ENCODE measurements around the gene FAM120B.
"Not testable (repeated sequence)": the region's sequence is repeated elsewhere in the genome, so short reads cannot be mapped to it uniquely, and the experiment has no call there.

Gene FAM120B, protein sequence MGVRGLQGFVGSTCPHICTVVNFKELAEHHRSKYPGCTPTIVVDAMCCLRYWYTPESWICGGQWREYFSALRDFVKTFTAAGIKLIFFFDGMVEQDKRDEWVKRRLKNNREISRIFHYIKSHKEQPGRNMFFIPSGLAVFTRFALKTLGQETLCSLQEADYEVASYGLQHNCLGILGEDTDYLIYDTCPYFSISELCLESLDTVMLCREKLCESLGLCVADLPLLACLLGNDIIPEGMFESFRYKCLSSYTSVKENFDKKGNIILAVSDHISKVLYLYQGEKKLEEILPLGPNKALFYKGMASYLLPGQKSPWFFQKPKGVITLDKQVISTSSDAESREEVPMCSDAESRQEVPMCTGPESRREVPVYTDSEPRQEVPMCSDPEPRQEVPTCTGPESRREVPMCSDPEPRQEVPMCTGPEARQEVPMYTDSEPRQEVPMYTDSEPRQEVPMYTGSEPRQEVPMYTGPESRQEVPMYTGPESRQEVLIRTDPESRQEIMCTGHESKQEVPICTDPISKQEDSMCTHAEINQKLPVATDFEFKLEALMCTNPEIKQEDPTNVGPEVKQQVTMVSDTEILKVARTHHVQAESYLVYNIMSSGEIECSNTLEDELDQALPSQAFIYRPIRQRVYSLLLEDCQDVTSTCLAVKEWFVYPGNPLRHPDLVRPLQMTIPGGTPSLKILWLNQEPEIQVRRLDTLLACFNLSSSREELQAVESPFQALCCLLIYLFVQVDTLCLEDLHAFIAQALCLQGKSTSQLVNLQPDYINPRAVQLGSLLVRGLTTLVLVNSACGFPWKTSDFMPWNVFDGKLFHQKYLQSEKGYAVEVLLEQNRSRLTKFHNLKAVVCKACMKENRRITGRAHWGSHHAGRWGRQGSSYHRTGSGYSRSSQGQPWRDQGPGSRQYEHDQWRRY

DNA sequence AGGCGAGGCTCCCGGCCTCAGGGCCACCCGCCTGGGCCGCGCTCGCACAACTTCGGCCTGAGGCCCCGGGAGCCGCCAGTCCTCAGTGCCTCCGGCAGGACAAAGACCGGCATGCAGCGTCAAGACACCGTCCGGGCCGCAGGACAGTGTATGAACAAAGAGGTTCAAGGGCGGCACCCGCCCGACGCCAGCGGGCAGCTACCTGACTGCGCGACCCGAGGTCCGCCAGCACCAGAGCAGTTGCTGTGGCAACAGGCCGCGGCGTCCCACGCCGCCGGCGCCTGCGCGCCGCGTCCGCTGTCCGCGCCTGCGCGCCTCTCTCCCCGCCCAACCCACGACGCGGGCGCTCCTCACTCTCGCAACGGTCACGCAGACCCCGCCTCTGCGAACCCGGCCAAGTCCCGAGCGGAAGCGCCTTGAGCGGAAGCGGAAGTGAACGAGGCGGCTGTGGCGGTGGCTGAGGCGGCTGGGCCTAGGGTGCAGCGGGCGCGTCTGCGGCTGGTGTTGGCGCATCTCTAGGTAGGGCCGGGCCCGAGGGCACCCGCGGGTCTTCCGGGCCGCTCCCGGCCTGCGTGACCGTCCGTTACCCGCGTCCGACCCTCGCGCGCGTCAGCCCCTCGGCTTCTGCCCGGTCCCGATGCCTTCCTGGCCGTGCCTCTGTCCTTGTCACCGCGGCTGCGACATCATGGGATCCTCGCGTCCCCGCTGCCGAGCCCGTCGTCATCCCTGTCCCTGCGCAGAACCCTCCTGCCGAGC is at the start of gene FAM120B:
TSS of gene FAM120B (plus strand) at position 435 of the 756 bp plus-strand sequence. CDS start 10,633 bp downstream, outside the sequence.
- peak; percentile 95 for DNase-seq

DNA sequence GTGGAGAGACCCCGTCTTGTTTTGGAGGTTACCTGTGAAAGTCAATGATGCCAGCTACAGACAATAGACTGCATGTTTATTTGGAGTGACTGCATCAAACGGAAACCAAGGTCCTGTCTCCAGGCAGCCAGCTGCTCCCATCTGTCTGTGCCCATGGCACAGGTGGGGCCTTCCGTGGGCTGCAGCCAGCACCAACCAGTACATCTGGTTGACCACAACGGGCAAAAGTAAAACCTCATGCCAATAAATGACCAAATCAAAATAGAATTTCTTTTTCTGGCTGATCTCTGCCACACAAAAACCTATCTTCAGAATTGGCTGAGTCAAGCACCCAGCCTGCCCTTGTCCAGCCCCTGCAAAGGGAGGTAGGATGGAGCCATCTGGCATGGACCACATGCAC is 49.2 kb upstream of the FAM120B start:
- no peak for DNase-seq

DNA sequence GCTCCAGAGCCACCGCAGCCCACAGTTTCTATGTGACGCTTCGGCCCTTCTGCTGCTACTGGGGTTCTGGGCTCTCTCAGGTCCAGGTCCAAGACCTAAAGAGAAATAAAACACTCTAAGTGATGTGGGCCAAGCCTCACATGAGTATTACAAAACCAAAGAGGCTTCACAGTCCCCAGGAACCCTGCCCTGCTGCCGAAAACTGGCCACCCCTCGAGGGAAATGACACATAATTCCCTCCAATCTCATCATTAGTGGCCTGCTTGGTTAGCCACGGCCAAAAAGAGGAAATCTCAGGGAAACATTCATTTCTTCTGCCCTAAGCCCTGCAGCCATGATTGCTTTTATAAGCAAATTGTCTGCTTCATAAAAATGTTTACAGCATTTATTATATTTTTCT is 48.2 kb upstream of the FAM120B start:
- no peak for DNase-seq

DNA sequence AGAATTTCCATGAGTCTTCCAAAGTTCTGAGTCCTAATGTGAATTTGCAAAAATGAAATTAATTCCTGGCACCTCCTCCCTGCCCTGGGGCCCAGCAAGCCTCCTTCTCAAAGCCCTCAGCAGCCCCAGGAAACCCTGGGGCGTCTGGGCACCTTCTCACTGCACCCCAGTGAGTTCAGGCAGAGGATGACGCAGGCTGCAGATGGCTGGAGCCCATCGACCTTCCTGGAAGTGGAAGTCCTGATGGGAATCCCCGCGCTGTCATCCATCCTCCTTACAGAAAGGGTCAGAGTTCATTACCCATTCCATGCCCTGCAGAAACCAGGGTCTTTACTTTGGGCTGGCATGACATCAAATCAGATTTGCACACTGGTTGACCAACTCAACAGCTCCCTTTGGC is 47.3 kb upstream of the FAM120B start:
- DNase-seq: no peak

DNA sequence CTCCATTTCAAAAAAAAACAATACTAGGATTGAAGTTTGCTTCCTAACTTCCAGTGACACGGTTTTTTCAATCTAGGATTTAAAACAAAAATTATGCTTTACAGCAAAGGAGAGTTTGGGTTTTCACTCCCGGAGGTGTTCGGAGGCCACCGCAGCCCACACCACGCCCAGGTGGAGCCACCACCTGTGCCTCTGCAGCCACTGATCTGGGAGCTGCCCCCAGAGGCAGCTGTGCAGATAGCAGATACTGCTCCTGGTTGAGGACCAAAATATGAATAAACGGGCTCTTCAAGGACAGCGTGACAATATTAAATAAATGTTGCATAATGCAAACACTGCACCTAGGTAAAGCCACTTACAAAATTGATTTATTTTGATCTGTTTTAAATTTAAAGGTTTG is 45.9 kb upstream of the FAM120B start:
- no peak for DNase-seq

DNA sequence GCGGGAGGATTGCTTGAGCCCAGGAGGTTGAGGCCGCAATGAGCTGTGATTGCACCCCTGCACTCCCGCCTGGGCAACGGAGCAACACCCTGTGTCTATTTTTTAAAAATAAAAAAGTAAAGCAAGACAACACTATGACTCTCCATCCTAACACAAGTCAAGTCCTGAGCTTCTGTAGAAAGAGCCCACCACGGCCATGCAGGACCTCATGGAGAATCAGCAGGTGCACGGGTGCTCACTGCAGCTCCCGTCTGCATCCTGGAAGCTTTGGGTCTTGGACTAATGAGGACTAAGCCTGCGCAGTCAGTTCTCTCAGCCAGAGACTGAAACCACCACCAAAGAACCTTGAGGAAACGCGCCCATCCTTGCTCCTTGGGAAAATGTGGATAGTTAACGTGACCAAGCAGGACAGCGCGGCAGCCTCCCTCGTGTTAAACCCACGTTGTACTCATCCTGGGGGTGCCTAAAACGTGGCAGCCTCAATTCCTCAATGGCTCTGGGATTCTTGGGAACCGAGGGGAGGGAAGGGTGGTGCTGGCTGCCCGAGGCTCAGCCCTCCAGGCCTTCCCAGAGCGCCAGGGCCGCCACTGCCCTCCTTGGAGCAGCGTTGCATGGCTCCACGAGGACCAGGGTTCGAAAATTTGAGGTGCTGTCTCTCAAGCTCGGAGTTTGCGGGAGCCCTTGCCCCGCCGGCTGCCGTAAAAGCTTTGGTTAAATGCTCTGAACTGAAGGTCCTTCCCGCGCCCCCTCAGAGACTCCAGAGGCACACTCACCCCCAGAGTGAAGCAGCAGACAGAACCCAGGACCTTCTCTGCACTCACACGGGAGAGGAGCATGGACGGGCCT is 44.7 kb upstream of the FAM120B start:
- DNase-seq: no peak

DNA sequence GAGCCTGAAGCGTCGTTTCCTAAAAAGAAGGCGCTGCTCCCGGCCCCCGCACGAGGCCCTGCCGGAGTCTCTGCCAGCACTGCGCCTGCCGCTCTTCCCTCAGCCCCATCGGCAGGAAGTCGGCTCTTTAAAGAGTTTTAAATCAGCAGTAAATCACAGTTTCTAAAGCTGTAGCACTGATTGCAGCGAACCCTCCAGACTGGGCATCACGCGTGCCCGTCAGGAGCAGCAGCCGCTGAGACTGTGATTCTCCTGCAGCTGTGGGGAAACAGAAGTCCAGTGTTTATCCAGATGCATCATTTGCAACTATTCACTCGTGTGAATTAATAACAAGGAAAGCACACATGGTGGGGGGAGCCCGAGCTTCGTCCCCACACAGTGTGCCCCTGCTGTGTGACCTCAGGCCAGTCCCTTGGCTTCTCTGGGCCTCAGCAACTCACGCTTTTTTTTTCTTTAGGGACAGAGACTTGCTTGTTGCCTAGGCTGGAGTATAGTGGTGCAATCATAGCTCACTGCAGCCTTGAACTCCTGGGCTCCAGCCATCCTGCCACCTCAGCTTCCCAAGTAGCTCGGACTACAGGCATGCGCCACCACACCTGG is 44.0 kb upstream of the FAM120B start:
- no peak for DNase-seq

DNA sequence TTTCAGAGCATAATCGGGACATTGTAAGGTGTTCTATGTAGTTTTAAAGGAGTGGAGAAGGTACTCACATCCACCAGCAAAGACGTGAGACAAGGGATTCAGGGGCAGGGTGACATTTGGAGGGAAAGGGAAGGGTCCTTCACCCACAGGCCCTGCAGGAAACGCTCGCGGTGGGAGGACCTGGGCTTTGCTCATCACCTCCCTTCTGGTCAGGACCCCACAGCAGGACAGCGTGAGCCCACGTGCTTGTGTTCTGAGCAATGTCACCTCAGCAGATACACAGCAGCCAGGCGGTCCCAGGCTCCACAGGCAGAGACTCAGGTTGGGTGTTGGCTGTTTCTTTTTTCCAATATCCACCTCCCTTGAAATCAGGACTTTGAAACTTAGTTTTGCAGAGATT is 43.1 kb upstream of the FAM120B start:
- no peak for DNase-seq

DNA sequence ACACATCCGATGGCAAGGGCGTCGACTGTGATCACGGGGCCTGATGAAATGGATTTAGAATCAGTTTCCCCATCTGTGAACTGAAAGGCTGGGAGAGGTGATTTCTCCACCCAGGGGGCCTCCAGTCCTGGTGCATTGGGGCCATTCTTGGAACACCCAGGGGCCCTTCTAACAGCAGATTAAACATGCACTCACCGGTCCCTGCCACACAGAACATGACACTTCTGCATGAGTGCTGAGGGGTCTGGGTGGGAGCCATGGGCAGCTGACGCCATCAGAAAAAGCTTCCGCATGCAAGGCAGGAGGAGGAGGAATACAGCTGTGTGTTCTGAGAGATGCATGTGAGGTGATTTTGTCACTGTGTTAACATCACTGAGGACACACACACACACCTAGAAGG is 42.5 kb upstream of the FAM120B start:
- no peak for DNase-seq

DNA sequence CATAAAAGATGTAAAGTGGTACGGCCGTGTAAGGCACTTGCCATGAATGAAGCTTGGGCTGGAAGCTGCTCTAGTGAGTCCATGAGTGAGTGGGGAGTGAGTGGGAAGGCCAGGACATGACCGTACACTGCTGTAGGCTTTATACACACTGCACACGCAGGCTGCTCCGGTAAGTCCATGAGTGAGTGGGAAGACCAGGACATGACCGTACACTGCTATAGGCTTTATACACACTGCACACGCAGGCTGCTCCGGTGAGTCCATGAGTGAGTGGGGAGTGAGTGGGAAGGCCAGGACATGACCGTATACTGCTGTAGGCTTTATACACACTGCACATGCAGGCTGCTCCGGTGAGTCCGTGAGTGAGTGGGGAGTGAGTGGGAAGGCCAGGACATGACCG is 41.9 kb upstream of the FAM120B start:
- DNase-seq: not testable (repeated sequence)

DNA sequence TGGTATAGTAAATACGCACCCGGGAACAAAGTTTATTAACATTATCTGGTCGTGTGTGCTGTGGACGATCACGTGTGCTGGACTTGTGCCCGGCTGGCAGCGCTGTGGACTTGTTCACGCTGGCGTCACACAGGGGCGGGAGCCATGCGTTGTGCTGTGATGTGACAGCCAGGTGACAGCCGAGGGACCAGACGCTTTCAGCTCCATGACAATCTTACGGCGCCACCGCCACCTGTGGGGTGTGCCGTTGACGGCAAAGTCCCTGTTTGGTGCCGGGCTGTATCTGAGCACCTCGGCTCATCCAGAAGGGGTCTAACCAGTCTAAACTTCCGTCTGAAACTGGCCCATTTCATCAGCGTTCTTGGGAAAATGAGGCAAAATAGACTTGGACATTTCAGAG is 40.9 kb upstream of the FAM120B start:
- DNase-seq: no peak

DNA sequence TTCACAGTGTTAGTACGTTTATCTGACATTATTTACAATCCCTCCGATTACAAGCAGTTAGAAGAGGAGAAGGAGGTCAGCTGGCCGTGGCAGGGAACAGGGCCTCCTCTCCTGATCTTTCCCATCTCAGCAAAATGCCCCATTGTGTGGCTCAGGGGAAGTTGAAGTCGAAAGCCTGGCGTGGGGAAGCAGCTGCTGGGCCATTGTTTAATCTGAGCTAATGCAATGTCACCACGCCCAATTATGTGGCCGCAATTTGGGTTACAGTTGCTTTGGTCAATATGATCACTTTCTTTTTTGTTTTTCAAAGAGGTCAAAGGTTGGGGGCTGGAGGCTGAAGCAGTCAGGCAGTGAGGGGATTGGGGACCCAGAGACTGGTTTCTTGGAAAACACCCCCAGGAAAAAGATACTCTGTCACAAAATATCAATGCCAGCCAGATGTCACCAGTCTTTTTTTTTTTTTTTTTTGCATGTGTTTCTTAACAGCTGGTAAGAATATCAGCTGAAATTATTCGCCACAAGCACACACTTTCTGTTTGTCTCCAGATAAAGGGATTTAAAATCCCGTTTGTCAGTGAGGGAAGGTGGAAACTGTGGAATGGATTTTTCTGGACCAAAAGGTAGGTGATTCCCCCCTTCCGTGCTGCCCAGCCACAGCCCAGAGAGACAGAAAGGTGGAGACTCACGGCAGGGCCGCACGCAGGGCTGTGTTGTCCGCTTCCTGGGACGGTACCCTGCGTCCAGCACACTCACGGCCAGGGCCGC is 40.3 kb upstream of the FAM120B start:
- DNase-seq: no peak

DNA sequence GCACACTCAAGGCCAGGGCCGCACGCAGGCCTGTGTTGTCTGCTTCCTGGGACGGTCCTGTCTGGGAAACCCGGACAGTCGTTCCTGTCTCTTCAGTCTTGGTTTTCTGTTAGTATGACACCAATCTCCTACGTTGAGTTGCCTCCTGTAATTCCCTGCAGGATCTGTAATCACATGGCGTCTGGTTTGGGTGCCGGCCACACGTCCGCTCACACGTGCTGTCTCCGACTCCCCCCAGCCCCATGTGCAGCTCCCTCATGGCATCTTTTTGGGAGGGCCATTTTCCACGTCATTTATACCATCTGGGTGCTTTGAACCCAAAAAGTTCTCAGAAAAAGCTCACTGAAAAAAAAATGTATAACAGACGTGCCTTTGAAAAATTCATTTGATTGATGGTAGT is 38.9 kb upstream of the FAM120B start:
- no peak for DNase-seq

DNA sequence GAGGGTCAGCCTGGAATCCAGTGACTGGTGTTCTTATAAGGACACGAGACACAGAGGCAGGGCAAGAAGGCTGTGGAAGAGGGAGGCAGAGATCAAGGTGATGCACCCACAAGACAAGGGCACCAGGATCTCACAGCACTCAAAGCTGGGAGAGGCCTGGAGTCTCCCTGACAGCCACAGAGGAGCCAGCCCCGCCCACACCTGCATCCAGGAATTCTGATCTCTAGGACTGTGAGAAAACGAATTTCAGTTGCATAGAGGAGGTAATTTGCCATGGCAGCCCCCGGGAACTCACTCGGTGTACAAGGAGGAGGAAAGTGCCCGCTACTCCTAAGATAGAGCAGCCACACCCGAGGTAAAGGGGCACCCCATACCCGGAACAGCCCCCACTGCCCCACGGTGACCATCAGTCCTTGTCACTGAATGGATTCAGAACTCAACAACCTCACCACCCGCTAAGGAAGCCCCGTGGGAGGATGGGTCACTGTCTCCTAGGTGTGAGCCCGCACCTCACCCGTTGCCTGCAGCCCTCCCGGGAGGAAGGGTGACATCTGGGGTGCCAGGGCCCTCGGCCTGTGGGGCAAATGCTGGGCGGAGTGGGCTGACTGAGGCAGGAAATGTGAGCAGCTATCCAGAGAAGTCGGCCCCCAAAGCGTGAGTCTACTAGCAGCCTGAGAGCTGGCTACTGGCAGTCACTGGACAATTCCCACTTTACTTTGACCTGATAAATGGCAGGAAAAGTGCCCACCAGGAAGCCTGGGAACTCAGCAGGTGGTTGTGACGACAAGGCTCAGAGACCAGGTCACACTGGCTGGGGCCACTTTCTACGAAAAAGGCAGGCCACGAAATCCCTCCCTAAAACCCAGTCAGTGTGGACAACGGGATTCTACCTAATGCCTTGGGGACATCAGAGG is 38.1 kb upstream of the FAM120B start:
- DNase-seq: no peak

DNA sequence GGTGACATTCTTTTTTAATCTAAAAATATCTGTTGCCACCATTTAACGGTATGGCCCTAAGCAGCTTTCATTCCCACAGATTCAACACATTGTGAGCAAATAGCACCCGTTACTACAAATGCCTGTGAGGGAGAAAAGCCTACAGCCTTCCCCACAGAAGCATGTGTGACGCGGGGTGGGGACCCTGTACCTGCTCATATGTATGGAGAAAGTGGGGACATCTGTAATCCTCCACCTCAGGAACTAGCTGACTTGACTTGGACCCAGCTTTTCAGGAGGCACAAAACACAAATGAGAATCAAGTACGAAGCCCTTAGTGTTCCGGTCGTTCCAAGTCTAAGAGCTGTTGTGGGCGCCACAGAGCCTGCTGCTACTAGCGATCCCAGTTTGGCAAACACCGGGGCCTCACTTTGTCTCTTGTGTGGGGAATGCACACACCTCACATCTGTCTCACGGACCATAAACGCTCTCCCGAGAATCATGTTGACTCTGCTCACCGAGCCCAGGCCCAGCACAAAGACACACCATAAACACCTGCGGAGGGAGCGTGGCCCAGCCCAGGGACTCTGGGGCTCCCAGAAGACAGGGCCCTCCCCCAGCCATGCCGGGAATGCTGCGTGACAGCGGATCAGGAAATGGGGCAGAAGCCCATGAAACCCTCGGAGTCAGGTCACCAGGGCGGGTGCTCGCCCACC is 37.3 kb upstream of the FAM120B start:
- DNase-seq: no peak

DNA sequence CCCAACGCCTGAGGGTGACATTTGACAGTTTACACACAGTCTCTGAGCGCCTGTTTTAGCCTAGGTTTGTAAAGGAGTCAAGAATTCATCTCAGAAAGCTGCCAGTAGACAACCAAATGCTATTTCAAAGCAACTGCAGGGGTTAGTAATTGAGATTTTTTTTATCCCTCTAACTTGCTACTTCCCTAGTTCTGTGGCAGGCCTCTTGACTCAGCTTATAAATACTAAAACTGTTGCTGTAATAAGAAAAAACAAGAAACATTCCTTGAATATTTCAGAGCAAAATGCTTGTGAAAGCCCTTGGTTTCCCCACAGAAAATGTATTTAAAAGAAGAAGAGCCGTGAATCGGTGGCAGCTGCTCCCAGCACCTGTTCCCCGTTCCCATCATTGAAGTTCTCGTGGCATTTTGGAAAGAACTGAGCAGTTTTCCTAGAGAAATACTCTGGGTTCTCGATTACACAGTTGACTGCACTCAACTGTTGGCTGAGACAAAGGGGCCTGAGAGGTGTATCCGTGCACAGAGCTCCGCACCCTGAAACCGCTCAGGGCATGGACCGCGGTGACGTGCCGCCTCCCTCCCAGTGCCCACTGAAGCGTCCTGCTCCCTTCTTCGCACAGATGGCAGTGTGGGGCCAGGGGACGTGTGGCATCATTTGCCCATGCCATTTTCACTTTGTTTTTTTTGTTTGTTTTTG is 36.6 kb upstream of the FAM120B start:
- DNase-seq: no peak

DNA sequence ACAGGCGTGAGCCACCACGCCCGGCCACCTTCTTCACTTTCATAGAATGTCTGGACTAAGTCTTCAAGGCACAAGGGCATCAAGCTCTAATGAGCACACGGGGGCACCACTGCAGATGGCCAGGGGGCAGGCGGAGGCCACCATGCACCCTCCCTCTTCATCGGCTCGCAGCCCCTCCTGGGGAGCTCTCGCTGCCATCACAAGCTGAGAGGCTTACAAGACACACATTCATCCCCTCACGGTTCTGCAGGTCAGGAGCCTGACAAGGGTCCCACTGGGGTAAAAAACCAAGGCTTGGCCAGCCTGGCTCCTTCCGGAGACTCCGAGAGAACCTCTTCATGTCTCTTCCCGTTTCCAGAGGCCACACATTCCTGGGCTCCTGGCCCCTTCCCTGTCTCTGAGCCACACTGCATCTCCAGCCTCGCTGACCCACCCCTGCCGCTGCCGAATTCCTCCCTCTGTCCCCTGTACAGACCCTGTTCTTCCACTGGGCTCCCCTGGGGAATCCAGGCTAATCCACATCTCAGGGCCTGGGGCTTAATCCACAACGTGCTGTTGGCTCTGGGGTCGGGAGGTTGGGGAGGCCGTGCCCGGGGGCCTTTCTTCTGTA is 35.5 kb upstream of the FAM120B start:
- DNase-seq: no peak

DNA sequence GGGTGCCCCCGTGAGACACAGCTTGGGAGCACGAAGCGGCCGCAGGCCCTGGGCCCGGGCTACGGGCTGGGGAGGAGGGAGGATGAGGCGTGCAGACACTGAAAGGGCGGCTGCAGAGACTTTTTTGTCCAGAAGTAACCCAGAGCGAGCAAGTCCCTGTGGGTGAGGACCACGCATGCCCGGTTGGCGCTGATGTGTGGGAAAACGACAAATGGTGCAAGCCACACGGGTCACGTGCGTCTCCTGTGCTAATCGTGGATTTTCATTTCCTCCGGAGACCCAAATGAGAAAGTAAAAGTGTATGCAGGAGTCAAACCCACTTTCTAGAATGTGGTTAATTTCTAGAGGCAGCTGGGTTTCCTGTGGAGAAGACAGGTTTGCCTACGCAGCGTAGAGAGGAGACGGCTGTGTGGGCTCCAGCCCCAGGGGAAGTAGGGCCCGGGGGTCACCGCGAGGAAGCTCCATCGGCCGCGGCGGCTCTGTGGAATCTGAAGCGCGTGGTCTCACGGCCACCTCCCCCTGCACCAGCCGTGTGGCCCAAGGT is 34.7 kb upstream of the FAM120B start:
- DNase-seq: peak; percentile 64
